ENCODE measurements around the gene PSTPIP1. TPM values are rescaled to one million over a fixed set of nuclear protein-coding genes. Genes with fewer than 3 reads are reported as not detected.

PSTPIP1 gene
- total and polyA plus RNA-seq, 8 donors = 1.8 to 52.9 (median 3.4) TPM

GRCh38 chr15:77033729-77034671, 39.1 kb downstream of the PSTPIP1 start:
- H3K4me1 ChIP-seq = no peaks in the 10 kb centered on the region
- ATAC-seq (no peak), DNase-seq (peak in 1 of 4 donors; percentile 68)
- intact Hi-C loops (cut with DNase I) = no loop called here
- peaks cover 0 to 87% of the 10 kb centered on the region in 2 donors for H3K36me3 ChIP-seq
- no peaks in the 10 kb centered on the region for H3K9me3 ChIP-seq
- H3K27ac ChIP-seq = no peak overlapping the region
- H3K27me3 ChIP-seq = peaks cover 0 to 16% of the 10 kb centered on the region in 2 donors
- H3K4me3 ChIP-seq = no peak overlapping the region
- no peak for TF ChIP-seq CTCF (IDR thresholded peaks at IDR 0.05)

- no peaks in the 10 kb centered on the region for H3K4me1 ChIP-seq
- intact Hi-C loops (cut with DNase I) = no loop called here
- no peak overlapping the region for H3K27ac ChIP-seq
- DNase-seq (peak in 2 of 4 donors; percentile 38 to 74), ATAC-seq (peak; percentile 46)
- H3K27me3 ChIP-seq = peaks cover 0 to 16% of the 10 kb centered on the region in 2 donors
- no peaks in the 10 kb centered on the region for H3K9me3 ChIP-seq
- H3K36me3 ChIP-seq = peaks cover 0 to 78% of the 10 kb centered on the region in 2 donors
- no peak overlapping the region for H3K4me3 ChIP-seq
- TF ChIP-seq CTCF (IDR thresholded peaks at IDR 0.05) = peak; percentile 25 to 59
Observed at GRCh38 chr15:77034695-77035489, 40.0 kb downstream of the PSTPIP1 start.

- H3K4me1 ChIP-seq = no peaks in the 10 kb centered on the region
- no peak overlapping the region for H3K27ac ChIP-seq
- DNase-seq = peak in 1 of 4 donors; percentile 26
- no peak for TF ChIP-seq CTCF (IDR thresholded peaks at IDR 0.05)
- no peak for ATAC-seq
- H3K36me3 ChIP-seq = peaks cover 0 to 71% of the 10 kb centered on the region in 2 donors
- H3K4me3 ChIP-seq = no peak overlapping the region
- intact Hi-C loops (cut with DNase I) = no loop called here
- no peaks in the 10 kb centered on the region for H3K9me3 ChIP-seq
- peaks cover 0 to 16% of the 10 kb centered on the region in 2 donors for H3K27me3 ChIP-seq
Observed at GRCh38 chr15:77035584-77035983, 40.7 kb downstream of the PSTPIP1 start.

GRCh38 chr15:77035999-77036471, 41.1 kb downstream of the PSTPIP1 start:
- Histone ChIP-seq H3K9me3 (no peaks in the 10 kb centered on the region), H3K27ac (no peak overlapping the region), H3K4me1 (no peaks in the 10 kb centered on the region), H3K4me3 (no peak overlapping the region), H3K36me3 (peaks cover 0 to 66% of the 10 kb centered on the region in 2 donors), H3K27me3 (peaks cover 0 to 16% of the 10 kb centered on the region in 2 donors)
- no peak for TF ChIP-seq CTCF (IDR thresholded peaks at IDR 0.05)
- ATAC-seq (peak; percentile 6), DNase-seq (peak in 1 of 4 donors; percentile 31)
- intact Hi-C loops (cut with DNase I) = no loop called here

Measured in left lung (tissue), 10 donors.